ENCODE results near the gene DAAM2.

The DAAM2 gene

GRCh38 chr6:39843305-39844020 is 51.3 kb downstream of the DAAM2 start:
- CTCF ChIA-PET: interaction anchor here (1.4 kb wide), 1 partner anchor 9 kb away, joined by 3 read pairs; no protein-coding TSS in a partner anchor
- no peak for DNase-seq (ENCODE audit: extremely low spot score)
- no peak for TF ChIP-seq CTCF (IDR thresholded peaks at IDR 0.05; ENCODE audit: control extremely low read depth, extremely low read depth, low read depth, missing control alignments)
- POLR2A ChIA-PET: no interaction called here

- ChIA-PET POLR2A (no interaction called here), CTCF (no interaction called here)
- no peak for TF ChIP-seq CTCF (IDR thresholded peaks at IDR 0.05; ENCODE audit: control extremely low read depth, extremely low read depth, low read depth, missing control alignments)
- no peak for DNase-seq (ENCODE audit: extremely low spot score)
Observed at GRCh38 chr6:39844866-39845265, 52.7 kb downstream of the DAAM2 start.

GRCh38 chr6:39847221-39847620 is 55.0 kb downstream of the DAAM2 start:
- no peak for TF ChIP-seq CTCF (IDR thresholded peaks at IDR 0.05; ENCODE audit: control extremely low read depth, extremely low read depth, low read depth, missing control alignments)
- DNase-seq (ENCODE audit: extremely low spot score): no peak
- POLR2A ChIA-PET: no interaction called here
- CTCF ChIA-PET: interaction anchor here (0.9 to 1.5 kb wide), 2 partner anchors 12 to 19 kb away, joined by 3 read pairs; no protein-coding TSS in a partner anchor

GRCh38 chr6:39848171-39848570 is 56.0 kb downstream of the DAAM2 start:
- DNase-seq (ENCODE audit: extremely low spot score): no peak
- no peak for TF ChIP-seq CTCF (IDR thresholded peaks at IDR 0.05; ENCODE audit: control extremely low read depth, extremely low read depth, low read depth, missing control alignments)
- POLR2A ChIA-PET: no interaction called here
- CTCF ChIA-PET: interaction anchor here (0.9 to 1.5 kb wide), 2 partner anchors 13 to 18 kb away, joined by 3 read pairs; no protein-coding TSS in a partner anchor

- POLR2A ChIA-PET: no interaction called here
- DNase-seq (ENCODE audit: extremely low spot score): no peak
- no peak for TF ChIP-seq CTCF (IDR thresholded peaks at IDR 0.05; ENCODE audit: control extremely low read depth, extremely low read depth, low read depth, missing control alignments)
- CTCF ChIA-PET: interaction anchor here (1.0 kb wide), 1 partner anchor 44 kb away, joined by 4 read pairs; no protein-coding TSS in a partner anchor
Observed at GRCh38 chr6:39849228-39849627, 57.1 kb downstream of the DAAM2 start.

- DNase-seq (ENCODE audit: extremely low spot score): no peak
- TF ChIP-seq CTCF (IDR thresholded peaks at IDR 0.05; ENCODE audit: control extremely low read depth, extremely low read depth, low read depth, missing control alignments): no peak
- ChIA-PET CTCF (interaction anchor here (1.0 to 2.1 kb wide), 2 partner anchors 16 to 44 kb away, joined by 4 to 13 read pairs; no protein-coding TSS in a partner anchor), POLR2A (no interaction called here)
Observed at GRCh38 chr6:39849764-39850163, 57.6 kb downstream of the DAAM2 start.

Measured in GM10248 (cell line).